K562 (cell line): ENCODE results near the gene AMZ1. TPM values are rescaled to one million over a fixed set of nuclear protein-coding genes. Genes with fewer than 3 reads are reported as not detected.

Experiments used
- AFF1 ChIP-seq, 2 experiments: fragments of 450-650 bp; IDR thresholded peaks; 2 replicates each; pipeline ENCODE4 v1.6.1; 2018; ENCODE audit warnings: mild to moderate bottlenecking in 2 of 2, low read depth in 1 of 2; ENCODE audit not compliant: partially characterized antibody in 2 of 2
- CREB1 ChIP-seq, 2 experiments: sonication (generic) in 1 of 2; formaldehyde crosslinking in 1 of 2; IDR thresholded peaks; 2 replicates each; pipeline versions ENCODE4 v1.6.1 to v1.8.0; 2012 to 2022; ENCODE audit warnings: inconsistent platforms in 1 of 2, mild to moderate bottlenecking in 1 of 2, missing genetic modification reagents in 1 of 2, moderate library complexity in 1 of 2
- E2F1 ChIP-seq: sonication (generic); formaldehyde crosslinking; IDR thresholded peaks from 2 replicates; pipeline ENCODE4 v1.8.1; 2023; ENCODE audit warnings: mild to moderate bottlenecking, missing genetic modification reagents, moderate library complexity
- HNRNPH1 ChIP-seq: fragments of 200-400 bp; formaldehyde crosslinking; optimal IDR thresholded peaks from 2 replicates; pipeline ENCODE3; 2017; ENCODE audit warnings: low read depth, mild to moderate bottlenecking, low read length, moderate library complexity
- MTA3 ChIP-seq: fragments of 450-650 bp; formaldehyde crosslinking; IDR thresholded peaks from 2 replicates; pipeline ENCODE4 v1.6.1; 2017; ENCODE audit warnings: mild to moderate bottlenecking, borderline replicate concordance
- RBM22 ChIP-seq: fragments of 200-400 bp; formaldehyde crosslinking; IDR thresholded peaks from 2 replicates; pipeline ENCODE4 v1.6.1; 2018; ENCODE audit warnings: low read length, low read depth; ENCODE audit not compliant: poor library complexity, severe bottlenecking
- SMAD4 ChIP-seq: fragments of 250-450 bp; sonication (Bioruptor Pico); conservative IDR thresholded peaks from 2 replicates; pipeline ENCODE4 v1.8.0; 2021; ENCODE audit warnings: inconsistent platforms, mild to moderate bottlenecking, moderate library complexity
- ZNF407 ChIP-seq: fragments of 450-650 bp; IDR thresholded peaks from 2 replicates; pipeline ENCODE4 v1.6.1; 2016; ENCODE audit warnings: low read depth
- ZNF696 ChIP-seq: fragments of 250-450 bp; sonication (Bioruptor Pico); conservative IDR thresholded peaks from 2 replicates; pipeline ENCODE4 v1.4.0; 2020; ENCODE audit warnings: mild to moderate bottlenecking, moderate library complexity
- polyA plus RNA-seq, 8 experiments: library from polyadenylated mRNA; depleted of rRNA in 4 of 8; stranded (reverse) in 5 of 8; unstranded in 3 of 8; fragments of >200 nt; fragmentation: Nextera tagmentation in 2 of 8; fragmentation: Illumina TruSeq in 1 of 8; extraction: Ambion mirVana in 2 of 8; extraction: Trizol in 1 of 8; gene quantifications; 2 replicates each; pipeline versions ENCODE4 v1.2.1 to v1.2.3, GENCODE V29; 2011 to 2014; ENCODE audit warnings: inconsistent platforms in 1 of 8, missing spikeins in 1 of 8
- total RNA-seq, 7 experiments: library from RNA; depleted of rRNA in 6 of 7; stranded (reverse); fragments of >200 nt in 6 of 7; fragmentation: Illumina TruSeq in 2 of 7; extraction: Trizol in 2 of 7; gene quantifications; 2 replicates each; pipeline versions ENCODE4 v1.2.1 to v1.2.3, GENCODE V29; 2011 to 2021; ENCODE audit warnings: low replicate concordance in 1 of 7
- TF ChIP-seq, protein P1 (sequence below), 2 experiments: fragments of 450-650 bp in 1 of 2; sonication (generic) in 1 of 2; formaldehyde crosslinking in 1 of 2; IDR thresholded peaks in 1 of 2; conservative IDR thresholded peaks in 1 of 2; 2 replicates each; pipeline versions ENCODE4 v1.6.1 to v1.8.1; 2016 to 2023; ENCODE audit warnings: mild to moderate bottlenecking in 2 of 2, moderate library complexity in 2 of 2, inconsistent platforms in 1 of 2, missing genetic modification reagents in 1 of 2

The AMZ1 gene
- total and polyA plus RNA-seq, 9 of the 15 experiments (the other 6 are each of a cell fraction or from before 2014, with no cell fraction given) = not detected

DNA sequence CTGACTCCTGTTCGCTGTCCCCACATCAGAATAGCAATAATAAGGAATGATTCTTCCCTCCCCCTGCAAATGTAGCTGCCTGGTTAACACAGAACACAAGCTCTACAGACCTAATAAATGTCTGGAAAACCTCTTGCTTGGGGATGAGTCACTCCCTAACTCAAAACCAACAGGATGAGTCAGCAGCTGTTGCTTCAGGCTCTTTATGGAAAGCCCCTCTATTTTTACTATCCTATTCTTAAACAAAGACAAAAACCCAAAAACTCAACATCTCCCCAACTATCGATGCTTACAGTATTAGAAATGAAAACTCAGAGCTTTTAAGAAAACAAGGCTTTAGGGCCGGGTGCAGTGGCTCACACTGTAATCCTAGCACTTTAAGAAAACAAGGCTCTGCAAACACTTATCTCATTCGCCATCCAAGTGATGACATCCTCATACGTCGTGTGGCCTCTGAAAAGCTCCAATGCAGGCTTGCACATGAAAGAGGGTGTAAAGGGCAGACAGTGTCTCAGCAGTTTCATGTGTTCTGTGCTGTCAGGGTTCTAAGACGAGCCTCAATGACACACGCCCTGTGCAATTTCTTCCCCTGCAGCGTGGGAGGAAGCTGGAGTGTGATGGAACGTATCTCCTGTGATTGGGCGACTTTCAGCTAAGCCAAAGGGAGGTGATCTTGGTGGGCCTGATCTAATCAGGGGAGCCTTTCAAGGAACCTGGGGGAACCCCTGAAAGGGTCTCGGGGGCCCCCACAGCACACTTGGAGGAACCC, 70.1 kb downstream of the AMZ1 start (continued):
- TF ChIP-seq ZNF407 = no peak
- TF ChIP-seq, protein P1, sequence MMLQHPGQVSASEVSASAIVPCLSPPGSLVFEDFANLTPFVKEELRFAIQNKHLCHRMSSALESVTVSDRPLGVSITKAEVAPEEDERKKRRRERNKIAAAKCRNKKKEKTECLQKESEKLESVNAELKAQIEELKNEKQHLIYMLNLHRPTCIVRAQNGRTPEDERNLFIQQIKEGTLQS (IDR thresholded peaks at IDR 0.05) = peak; percentile 100
- TF ChIP-seq, protein P1 (CRISPR knock-in tag; conservative IDR thresholded peaks at IDR 0.05) = peak; percentile 96
- peak in 1 of 2 experiments; percentile 71 for TF ChIP-seq AFF1 (IDR thresholded peaks at IDR 0.05; ENCODE audit: low read depth in 1 of 2, partially characterized antibody in 2 of 2)
- no peak for TF ChIP-seq RBM22
- peak; percentile 93 for TF ChIP-seq MTA3
- peak; percentile 54; the same call in 1 of the 2 replicates for TF ChIP-seq SMAD4 (CRISPR knock-in tag)
- TF ChIP-seq HNRNPH1 = no peak
- peak; percentile 90 for TF ChIP-seq CREB1 (IDR thresholded peaks at IDR 0.05)
- TF ChIP-seq CREB1 (CRISPR knock-in tag; IDR thresholded peaks at IDR 0.05) = peak; percentile 87
- TF ChIP-seq E2F1 (CRISPR knock-in tag) = no peak
- TF ChIP-seq ZNF696 (CRISPR knock-in tag) = no peak
